ENCODE measurements around the gene BRCC3.
"Not testable (repeated sequence)": the region's sequence is repeated elsewhere in the genome, so short reads cannot be mapped to it uniquely, and the experiment has no call there.

The BRCC3 gene

GRCh38 chrX:155147612-155148011 is 76.3 kb downstream of the BRCC3 start:
- not testable (repeated sequence) for H2BK120ac ChIP-seq (ENCODE audit: insufficient read depth, low read length, poor library complexity); H3K23ac ChIP-seq (ENCODE audit: low read length); H2BK5ac ChIP-seq (ENCODE audit: low read depth, low read length, poor library complexity); H4K8ac ChIP-seq (ENCODE audit: low read depth, low read length); H2BK12ac ChIP-seq (ENCODE audit: low read length); H3K27me3 ChIP-seq (ENCODE audit: insufficient read depth, low read length); H3K9me3 ChIP-seq (ENCODE audit: insufficient read depth, low read depth, low read length); H2AK5ac ChIP-seq (ENCODE audit: low read length); H3K79me2 ChIP-seq (ENCODE audit: control insufficient read depth, insufficient read depth, low read length, poor library complexity); H4K12ac ChIP-seq (ENCODE audit: low read depth, low read length); H4K91ac ChIP-seq (ENCODE audit: low read depth, low read length); H3K4me2 ChIP-seq (ENCODE audit: low read length); H3K36me3 ChIP-seq (ENCODE audit: control insufficient read depth in 1 of 2, insufficient read depth in 2 of 2, low read length in 2 of 2); H3K4me1 ChIP-seq (ENCODE audit: control insufficient read depth in 1 of 2, insufficient read depth in 2 of 2, low read length in 2 of 2); H3K18ac ChIP-seq (ENCODE audit: low read length); H3K4ac ChIP-seq (ENCODE audit: low read depth, low read length); H3K27ac ChIP-seq (ENCODE audit: low read depth, low read length); DNase-seq; H3K14ac ChIP-seq (ENCODE audit: low read length); H2AFZ ChIP-seq (ENCODE audit: insufficient read depth, low read length, poor library complexity); H3K9ac ChIP-seq (ENCODE audit: low read length); H3K79me1 ChIP-seq (ENCODE audit: low read length); H3K4me3 ChIP-seq (ENCODE audit: low read depth, low read length)
- WGBS (ENCODE audit: extremely low coverage, insufficient coverage, insufficient read length): no CpG with 5 or more reads among the region's 6 CpGs

- not testable (repeated sequence) for H3K9ac ChIP-seq (ENCODE audit: low read length); H3K14ac ChIP-seq (ENCODE audit: low read length); DNase-seq; H2BK120ac ChIP-seq (ENCODE audit: insufficient read depth, low read length, poor library complexity); H3K9me3 ChIP-seq (ENCODE audit: insufficient read depth, low read depth, low read length); H3K4me3 ChIP-seq (ENCODE audit: low read depth, low read length); H3K27ac ChIP-seq (ENCODE audit: low read depth, low read length); H3K79me1 ChIP-seq (ENCODE audit: low read length); H2BK12ac ChIP-seq (ENCODE audit: low read length); H4K91ac ChIP-seq (ENCODE audit: low read depth, low read length); H3K79me2 ChIP-seq (ENCODE audit: control insufficient read depth, insufficient read depth, low read length, poor library complexity); H3K4me2 ChIP-seq (ENCODE audit: low read length); H3K4ac ChIP-seq (ENCODE audit: low read depth, low read length); H3K4me1 ChIP-seq (ENCODE audit: control insufficient read depth in 1 of 2, insufficient read depth in 2 of 2, low read length in 2 of 2); H4K8ac ChIP-seq (ENCODE audit: low read depth, low read length); H3K27me3 ChIP-seq (ENCODE audit: insufficient read depth, low read length); H2AK5ac ChIP-seq (ENCODE audit: low read length); H3K36me3 ChIP-seq (ENCODE audit: control insufficient read depth in 1 of 2, insufficient read depth in 2 of 2, low read length in 2 of 2); H2AFZ ChIP-seq (ENCODE audit: insufficient read depth, low read length, poor library complexity); H3K23ac ChIP-seq (ENCODE audit: low read length); H2BK5ac ChIP-seq (ENCODE audit: low read depth, low read length, poor library complexity); H4K12ac ChIP-seq (ENCODE audit: low read depth, low read length); H3K18ac ChIP-seq (ENCODE audit: low read length)
- no CpG with 5 or more reads among the region's 11 CpGs for WGBS (ENCODE audit: extremely low coverage, insufficient coverage, insufficient read length)
Measured at GRCh38 chrX:155148166-155148565, 76.9 kb downstream of the BRCC3 start.

- Histone ChIP-seq H3K4me2 (ENCODE audit: low read length) (no peak overlapping the region), H2BK12ac (ENCODE audit: low read length) (no peak overlapping the region), H3K18ac (ENCODE audit: low read length) (no peak overlapping the region), H3K23ac (ENCODE audit: low read length) (no peak overlapping the region), H4K12ac (ENCODE audit: low read depth, low read length) (no peak overlapping the region), H3K4me1 (ENCODE audit: control insufficient read depth in 1 of 2, insufficient read depth in 2 of 2, low read length in 2 of 2) (no peaks in the 10 kb centered on the region), H3K14ac (ENCODE audit: low read length) (no peak overlapping the region), H3K9me3 (ENCODE audit: insufficient read depth, low read depth, low read length) (no peaks in the 10 kb centered on the region), H3K4ac (ENCODE audit: low read depth, low read length) (no peak overlapping the region), H3K36me3 (ENCODE audit: control insufficient read depth in 1 of 2, insufficient read depth in 2 of 2, low read length in 2 of 2) (no peaks in the 10 kb centered on the region), H3K4me3 (ENCODE audit: low read depth, low read length) (no peak overlapping the region), H3K27ac (ENCODE audit: low read depth, low read length) (no peak overlapping the region), H2AK5ac (ENCODE audit: low read length) (no peak overlapping the region), H3K79me1 (ENCODE audit: low read length) (no peaks in the 10 kb centered on the region), H3K9ac (ENCODE audit: low read length) (no peak overlapping the region), H4K8ac (ENCODE audit: low read depth, low read length) (no peak overlapping the region), H3K79me2 (ENCODE audit: control insufficient read depth, insufficient read depth, low read length, poor library complexity) (no peaks in the 10 kb centered on the region), H2BK5ac (ENCODE audit: low read depth, low read length, poor library complexity) (no peak overlapping the region), H4K91ac (ENCODE audit: low read depth, low read length) (no peak overlapping the region), H2AFZ (ENCODE audit: insufficient read depth, low read length, poor library complexity) (no peak overlapping the region), H2BK120ac (ENCODE audit: insufficient read depth, low read length, poor library complexity) (no peak overlapping the region), H3K27me3 (ENCODE audit: insufficient read depth, low read length) (no peaks in the 10 kb centered on the region)
- WGBS (ENCODE audit: extremely low coverage, insufficient coverage, insufficient read length): no CpG with 5 or more reads among the region's 7 CpGs
- peak in 1 of 2 donors; percentile 7 for DNase-seq
Measured at GRCh38 chrX:155148724-155149537, 77.6 kb downstream of the BRCC3 start.

GRCh38 chrX:155169881-155170280 is 98.6 kb downstream of the BRCC3 start:
- no peaks in the 10 kb centered on the region for H3K27me3 ChIP-seq (ENCODE audit: insufficient read depth, low read length)
- no peak overlapping the region for H4K12ac ChIP-seq (ENCODE audit: low read depth, low read length)
- H3K9me3 ChIP-seq (ENCODE audit: insufficient read depth, low read depth, low read length): no peaks in the 10 kb centered on the region
- no peak overlapping the region for H4K91ac ChIP-seq (ENCODE audit: low read depth, low read length)
- H3K4me1 ChIP-seq (ENCODE audit: control insufficient read depth in 1 of 2, insufficient read depth in 2 of 2, low read length in 2 of 2): no peaks in the 10 kb centered on the region
- no peaks in the 10 kb centered on the region for H3K79me2 ChIP-seq (ENCODE audit: control insufficient read depth, insufficient read depth, low read length, poor library complexity)
- H2BK120ac ChIP-seq (ENCODE audit: insufficient read depth, low read length, poor library complexity): no peak overlapping the region
- H2BK5ac ChIP-seq (ENCODE audit: low read depth, low read length, poor library complexity): no peak overlapping the region
- WGBS (ENCODE audit: extremely low coverage, insufficient coverage, insufficient read length): no CpG with 5 or more reads among the region's 2 CpGs
- H3K27ac ChIP-seq (ENCODE audit: low read depth, low read length): no peak overlapping the region
- no peaks in the 10 kb centered on the region for H3K36me3 ChIP-seq (ENCODE audit: control insufficient read depth in 1 of 2, insufficient read depth in 2 of 2, low read length in 2 of 2)
- H2AK5ac ChIP-seq (ENCODE audit: low read length): no peak overlapping the region
- no peak for DNase-seq
- H3K4me2 ChIP-seq (ENCODE audit: low read length): no peak overlapping the region
- H3K14ac ChIP-seq (ENCODE audit: low read length): no peak overlapping the region
- H3K4me3 ChIP-seq (ENCODE audit: low read depth, low read length): no peak overlapping the region
- H3K23ac ChIP-seq (ENCODE audit: low read length): no peak overlapping the region
- no peak overlapping the region for H3K4ac ChIP-seq (ENCODE audit: low read depth, low read length)
- no peak overlapping the region for H3K18ac ChIP-seq (ENCODE audit: low read length)
- H3K9ac ChIP-seq (ENCODE audit: low read length): no peak overlapping the region
- H2BK12ac ChIP-seq (ENCODE audit: low read length): no peak overlapping the region
- no peak overlapping the region for H2AFZ ChIP-seq (ENCODE audit: insufficient read depth, low read length, poor library complexity)
- no peaks in the 10 kb centered on the region for H3K79me1 ChIP-seq (ENCODE audit: low read length)
- no peak overlapping the region for H4K8ac ChIP-seq (ENCODE audit: low read depth, low read length)
